HG03135 (cell line): Measurements from ENCODE around the gene MAP3K2.
A peak's percentile ranks its signal among the peaks of the same experiment; 100 is the strongest.

Source experiments
- ATAC-seq: cut with Tn5 transposase; IDR thresholded peaks from one replicate; pipeline ENCODE4 v1.9.1; 2021; ENCODE audit warnings: mild to moderate bottlenecking, moderate library complexity; ENCODE audit not compliant: unreplicated experiment

The MAP3K2 gene

GRCh38 chr2:127407661-127408003, 19.9 kb upstream of the MAP3K2 start:
- no peak for ATAC-seq

DNA sequence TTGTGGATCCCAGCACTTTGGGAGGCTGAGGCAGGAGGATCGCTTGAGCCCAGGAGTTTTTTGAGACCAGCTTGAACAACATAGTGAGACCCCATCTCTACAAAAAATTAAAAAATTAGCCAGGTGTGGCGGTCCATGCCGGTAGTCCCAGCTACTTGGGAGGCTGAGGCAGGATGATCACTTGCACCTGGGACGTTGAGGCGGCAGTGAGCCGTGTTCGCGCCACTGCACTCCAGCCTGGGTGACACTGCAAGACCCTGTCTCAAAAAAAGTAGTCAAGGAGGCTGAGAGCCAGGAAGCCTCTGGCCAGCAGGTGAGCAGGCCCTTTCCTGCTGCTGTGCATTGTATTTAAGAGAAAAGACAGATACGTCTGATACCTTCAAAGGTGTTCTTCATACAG, 19.3 kb upstream of the MAP3K2 start:
- no peak for ATAC-seq

DNA sequence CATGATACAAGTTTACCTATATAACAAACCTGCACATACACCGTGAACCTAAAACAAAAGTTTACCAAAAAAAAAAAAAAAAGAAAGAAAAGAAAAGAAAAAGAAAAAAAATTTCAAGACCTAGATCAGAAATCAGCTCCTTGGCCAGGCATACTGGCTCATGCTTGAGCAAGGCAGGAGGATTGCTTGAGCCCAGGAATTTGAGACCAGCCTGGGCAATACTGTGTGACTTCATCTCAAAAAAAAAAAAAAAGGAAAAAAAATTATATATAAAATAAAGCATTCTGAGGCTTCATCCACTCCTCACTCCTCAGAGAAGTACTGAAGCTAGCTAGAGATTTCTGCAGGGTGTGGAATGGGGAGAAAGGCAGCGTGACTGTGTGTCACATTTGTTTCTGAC, 18.7 kb upstream of the MAP3K2 start:
- ATAC-seq: no peak

GRCh38 chr2:127405255-127405610, 17.5 kb upstream of the MAP3K2 start:
- ATAC-seq: no peak

GRCh38 chr2:127404466-127405254, 16.9 kb upstream of the MAP3K2 start:
- no peak for ATAC-seq

DNA sequence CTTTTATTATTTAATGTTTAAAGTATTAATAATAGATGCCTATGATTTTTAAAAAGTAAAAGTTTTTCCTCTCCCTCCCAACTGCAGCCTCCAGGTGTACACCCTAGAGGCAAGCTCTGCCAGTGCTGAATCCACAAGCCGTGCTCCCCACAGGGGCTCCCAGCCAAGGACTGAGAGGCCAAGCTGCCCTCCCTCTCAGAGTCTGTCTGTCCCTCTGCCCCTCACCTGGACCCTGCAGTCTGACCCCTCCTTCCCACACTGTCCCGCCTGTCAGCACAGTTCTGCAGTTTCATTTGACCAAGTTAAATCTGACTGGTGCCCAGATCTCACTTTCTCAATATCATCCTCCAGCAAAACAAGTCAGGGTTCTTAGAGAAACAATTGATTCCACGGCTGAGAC, 15.7 kb upstream of the MAP3K2 start:
- ATAC-seq: no peak

DNA sequence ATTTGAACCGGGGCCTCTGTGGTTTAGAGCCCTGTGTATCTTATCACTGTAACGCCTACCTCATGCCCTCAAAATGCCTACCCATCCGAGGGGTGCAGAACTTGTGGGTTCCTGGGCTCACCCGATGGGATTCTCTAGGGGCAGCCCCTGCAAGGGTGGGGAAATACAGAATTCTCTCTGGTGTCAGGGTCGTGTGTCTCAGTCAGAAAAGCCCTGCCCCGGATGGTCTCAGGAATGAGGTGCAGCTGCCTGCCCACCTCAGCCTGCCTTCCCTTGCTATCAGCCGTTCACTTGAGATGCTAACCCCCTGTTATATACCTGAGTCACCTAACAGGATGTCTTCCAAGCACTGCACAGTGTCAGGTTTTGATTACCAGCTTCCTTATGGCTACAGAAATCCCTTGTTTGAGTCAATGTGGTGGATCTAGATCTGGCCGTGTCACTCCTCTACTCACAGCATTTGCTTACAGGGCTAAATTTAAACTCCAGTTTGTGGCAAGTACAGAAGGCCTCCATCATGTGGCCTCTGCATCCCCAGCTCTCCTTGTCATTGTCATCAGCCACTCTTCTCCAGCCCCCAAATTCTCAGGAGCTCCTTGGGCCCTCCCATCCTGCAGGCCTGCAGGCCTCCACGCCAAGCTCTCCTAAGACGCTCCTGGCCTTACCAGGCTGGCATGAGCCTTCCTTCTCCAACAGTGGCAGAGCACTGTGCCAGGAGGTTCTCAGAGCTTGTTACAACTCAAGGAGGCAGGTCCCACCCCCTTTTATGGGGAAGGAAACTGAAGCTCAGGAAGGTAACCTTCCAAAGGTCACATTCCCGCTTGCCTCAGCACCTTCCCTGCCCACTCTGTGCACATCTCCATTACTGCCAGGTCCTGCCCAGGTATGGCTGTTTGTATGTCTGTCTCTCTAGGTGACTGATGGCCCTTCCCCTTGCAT, 14.3 kb upstream of the MAP3K2 start:
- ATAC-seq: no peak

- ATAC-seq: no peak
Measured at GRCh38 chr2:127400897-127401756, 13.4 kb upstream of the MAP3K2 start.

GRCh38 chr2:127400533-127400896, 12.7 kb upstream of the MAP3K2 start:
- ATAC-seq: no peak

GRCh38 chr2:127398239-127398590, 10.4 kb upstream of the MAP3K2 start:
- peak; percentile 86 for ATAC-seq

- peak; percentile 13 for ATAC-seq
Measured at GRCh38 chr2:127397568-127398238, 9.9 kb upstream of the MAP3K2 start.

- ATAC-seq: no peak
Measured at GRCh38 chr2:127394492-127394891, 6.7 kb upstream of the MAP3K2 start.

- no peak for ATAC-seq
Measured at GRCh38 chr2:127392828-127393578, 5.2 kb upstream of the MAP3K2 start.

GRCh38 chr2:127392133-127392827, 4.5 kb upstream of the MAP3K2 start:
- ATAC-seq: no peak

DNA sequence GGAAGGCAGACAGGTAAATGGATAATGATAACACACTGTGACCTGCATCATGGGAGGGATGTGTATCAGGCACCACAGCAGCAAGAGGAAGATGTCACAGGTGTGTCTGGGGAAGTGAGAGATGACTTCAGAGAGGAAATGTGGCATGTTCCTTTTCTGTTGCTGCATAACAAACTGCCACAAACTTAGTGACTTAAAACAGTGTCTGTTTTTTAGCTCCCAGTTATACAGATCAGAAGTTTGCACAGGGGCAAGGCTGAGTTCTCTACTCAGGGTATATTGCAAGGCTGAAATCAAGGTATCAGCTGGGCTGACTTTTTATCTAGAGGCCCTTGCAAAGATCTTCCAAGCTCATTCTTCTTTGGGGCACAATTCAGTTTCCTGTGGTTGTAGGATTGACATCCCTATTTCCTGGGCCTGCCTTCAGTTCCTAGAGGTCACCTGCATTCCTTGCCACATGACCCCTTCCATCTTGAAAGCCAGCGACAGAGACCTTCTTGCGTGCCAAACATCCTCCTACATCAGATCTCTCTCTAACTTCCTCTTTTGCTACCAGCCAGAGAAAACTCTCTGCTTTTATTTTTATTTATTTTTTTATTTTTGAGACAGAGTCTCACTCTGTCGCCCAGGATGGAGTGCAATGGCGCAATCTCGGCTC, 2.1 kb upstream of the MAP3K2 start:
- no peak for ATAC-seq

DNA sequence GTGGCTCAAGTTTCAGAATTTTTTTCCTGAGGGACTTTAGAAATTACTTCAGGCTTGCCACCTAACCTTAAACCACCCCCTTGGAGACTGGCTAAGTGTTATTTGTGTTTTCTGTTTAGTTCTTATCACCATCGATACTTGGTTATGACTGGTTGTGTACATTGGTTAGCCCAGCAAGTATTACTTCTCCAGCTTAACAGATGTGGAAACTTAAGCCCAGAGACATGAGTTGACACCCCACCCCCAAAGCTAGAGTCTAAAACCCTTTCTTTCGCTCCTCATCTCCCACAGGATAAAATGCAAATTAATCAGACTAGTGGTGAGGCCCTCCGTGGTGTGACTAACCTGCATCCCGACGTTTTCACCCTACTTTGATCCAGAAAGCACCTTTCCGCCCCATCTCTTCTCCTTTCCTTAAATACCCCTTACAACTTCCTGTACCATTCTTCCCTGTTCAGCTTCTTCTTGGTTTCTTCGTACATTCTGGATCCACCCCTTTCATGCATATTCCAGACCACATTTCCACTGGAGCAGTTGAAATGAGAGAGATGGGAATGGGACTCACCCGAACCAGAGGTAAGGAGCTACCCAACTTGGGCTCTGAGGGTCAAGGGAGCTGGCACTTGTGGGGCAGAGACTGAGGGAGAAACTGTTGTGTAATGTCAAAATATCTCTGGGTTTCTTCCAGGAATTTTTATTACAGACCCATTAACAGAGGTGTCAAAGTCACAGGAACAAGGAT, 819 bp upstream of the MAP3K2 start:
- ATAC-seq: peak; percentile 28

DNA sequence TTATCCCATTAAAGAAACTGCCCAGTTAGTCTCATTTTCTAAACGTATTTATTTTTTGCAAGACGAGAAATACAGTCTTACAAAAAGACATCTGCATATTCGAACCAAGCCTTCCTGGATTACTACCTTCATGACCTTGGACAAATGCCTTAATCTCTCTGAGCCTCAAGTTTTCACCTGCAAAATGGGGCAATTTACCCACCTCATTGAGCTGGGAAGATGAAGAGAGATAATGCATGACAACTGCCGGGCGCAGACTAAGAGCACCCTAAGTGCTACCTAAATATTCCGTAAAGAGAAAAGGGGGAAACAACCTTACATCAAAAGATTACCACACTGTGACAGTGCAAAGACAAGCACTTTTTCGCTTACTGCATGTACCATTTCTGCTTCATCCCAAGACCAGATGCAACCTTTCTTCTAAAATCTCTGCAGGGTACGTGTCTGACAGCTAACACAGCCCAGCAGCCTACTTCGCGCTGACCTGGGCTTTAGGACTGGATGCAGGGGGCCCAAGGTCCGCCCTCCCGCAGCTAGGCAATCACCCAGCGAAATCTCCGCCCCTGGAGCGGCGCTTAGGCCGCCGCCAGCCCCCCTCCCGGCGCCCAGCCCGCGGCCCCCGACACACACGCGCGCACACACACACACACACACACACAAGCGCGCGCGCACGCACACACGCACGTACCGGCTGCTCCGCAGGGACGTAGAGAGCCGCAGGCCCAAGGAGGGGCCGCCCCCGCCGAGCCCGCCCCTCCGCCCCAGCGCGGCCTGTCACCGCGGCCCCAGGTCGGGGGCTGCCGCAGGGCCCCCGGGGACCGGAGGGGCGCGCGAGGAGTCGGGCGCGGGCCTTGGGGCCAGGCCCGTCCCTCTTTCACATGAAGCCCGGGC, 766 bp downstream of the MAP3K2 start:
- ATAC-seq: peak; percentile 68
